Measurements from ENCODE around the gene C10orf143. TPM values are rescaled to one million over a fixed set of nuclear protein-coding genes. Genes with fewer than 3 reads are reported as not detected.

The C10orf143 gene
- total RNA-seq, 1 donor = under 0.01 TPM

GRCh38 chr10:130067893-130068292, 42.7 kb downstream of the C10orf143 start:
- TF ChIP-seq CTCF (IDR thresholded peaks at IDR 0.05; ENCODE audit: insufficient read depth, low read depth, low read length) = no peak
- H3K4me3 ChIP-seq (ENCODE audit: low read depth, low read length) = no peak overlapping the region
- DNase-seq (ENCODE audit: low read depth) = no peak

DNA sequence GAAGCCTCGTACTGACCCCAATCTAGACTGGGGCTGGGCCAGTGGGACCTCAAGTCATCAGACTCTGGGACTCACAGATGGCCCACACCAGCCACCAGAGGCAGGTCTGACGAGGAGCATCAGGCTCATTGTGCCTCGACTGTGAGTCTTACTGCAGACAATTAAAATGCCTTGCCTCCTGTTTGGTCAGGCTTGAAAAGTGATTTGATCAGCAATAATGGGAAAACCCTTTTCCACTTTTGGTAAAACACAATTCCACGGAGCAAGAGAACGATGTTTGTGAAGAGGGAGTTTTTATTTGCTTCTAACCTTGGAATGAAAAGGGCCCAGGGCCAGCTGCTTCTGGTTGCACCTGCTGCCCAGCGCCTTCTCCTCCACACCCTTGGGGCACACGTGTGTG, 43.9 kb downstream of the C10orf143 start:
- TF ChIP-seq CTCF (IDR thresholded peaks at IDR 0.05; ENCODE audit: insufficient read depth, low read depth, low read length) = no peak
- no peak for DNase-seq (ENCODE audit: low read depth)
- no peak overlapping the region for H3K4me3 ChIP-seq (ENCODE audit: low read depth, low read length)

- H3K4me3 ChIP-seq (ENCODE audit: low read depth, low read length) = no peak overlapping the region
- no peak for DNase-seq (ENCODE audit: low read depth)
- TF ChIP-seq CTCF (IDR thresholded peaks at IDR 0.05; ENCODE audit: insufficient read depth, low read depth, low read length) = no peak
These were observed 45.4 kb downstream of the C10orf143 start for GRCh38 chr10:130065251-130065650.

DNA sequence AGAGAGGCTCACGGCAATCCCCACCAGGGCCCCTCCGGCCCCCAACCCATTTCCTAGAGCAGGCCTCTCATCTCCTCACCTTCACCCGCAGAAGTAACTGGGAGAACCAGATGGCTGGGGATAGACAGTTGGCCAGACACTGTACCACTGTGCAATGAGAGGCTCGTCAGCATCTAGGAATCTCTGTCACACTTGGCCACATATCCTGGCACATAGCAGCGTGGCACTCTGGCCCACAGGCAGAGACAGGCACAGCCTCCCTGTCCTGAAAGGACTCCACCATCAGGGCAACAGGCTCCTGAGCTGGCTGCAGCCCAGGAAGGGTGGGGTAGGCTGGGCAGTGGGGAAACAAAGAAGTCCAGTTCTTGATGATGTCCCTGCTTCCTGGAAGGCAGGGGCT, 45.8 kb downstream of the C10orf143 start:
- TF ChIP-seq CTCF (IDR thresholded peaks at IDR 0.05; ENCODE audit: insufficient read depth, low read depth, low read length) = no peak
- H3K4me3 ChIP-seq (ENCODE audit: low read depth, low read length) = no peak overlapping the region
- no peak for DNase-seq (ENCODE audit: low read depth)

DNA sequence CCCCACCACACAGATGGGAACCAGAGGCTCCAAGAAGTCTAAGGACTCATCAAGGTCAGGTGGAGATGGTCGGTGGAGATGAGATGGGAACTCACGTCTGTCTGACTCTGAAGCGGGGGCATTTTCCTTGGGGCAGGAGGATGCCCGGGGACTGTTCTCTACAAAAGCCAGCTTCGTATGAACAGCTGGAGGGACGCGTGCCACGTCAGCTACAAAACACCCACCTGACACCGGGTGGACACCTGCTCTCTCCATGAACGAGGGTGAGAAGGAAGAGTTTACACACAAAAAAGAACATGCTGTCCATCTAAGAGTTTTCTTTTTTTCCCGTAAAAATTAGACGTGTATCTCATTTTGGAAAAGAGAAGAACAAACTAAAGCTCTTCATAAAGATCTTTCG, 47.7 kb downstream of the C10orf143 start:
- TF ChIP-seq CTCF (IDR thresholded peaks at IDR 0.05; ENCODE audit: insufficient read depth, low read depth, low read length) = no peak
- no peak overlapping the region for H3K4me3 ChIP-seq (ENCODE audit: low read depth, low read length)
- no peak for DNase-seq (ENCODE audit: low read depth)

GRCh38 chr10:130062201-130062600, 48.4 kb downstream of the C10orf143 start:
- DNase-seq (ENCODE audit: low read depth) = no peak
- no peak overlapping the region for H3K4me3 ChIP-seq (ENCODE audit: low read depth, low read length)
- TF ChIP-seq CTCF (IDR thresholded peaks at IDR 0.05; ENCODE audit: insufficient read depth, low read depth, low read length) = no peak

DNA sequence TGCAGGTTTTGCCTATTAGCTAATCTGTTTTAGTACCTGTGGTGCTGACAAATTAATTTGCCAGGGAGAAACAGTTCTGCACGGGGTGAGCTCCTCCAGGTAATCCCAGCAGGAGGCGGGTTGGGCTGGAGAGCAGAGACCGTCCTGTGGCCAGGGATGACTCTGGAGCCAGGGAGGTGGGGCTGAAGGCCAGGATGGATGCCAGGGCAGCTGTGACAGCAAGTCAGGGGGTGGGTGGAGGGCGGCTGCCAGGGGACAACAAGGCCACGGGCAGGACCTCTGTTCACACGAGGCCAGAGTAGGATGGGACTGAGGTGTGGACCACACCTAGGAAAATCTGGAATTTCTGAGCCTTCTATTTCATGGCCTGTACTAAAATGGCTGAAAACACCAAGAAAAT, 48.9 kb downstream of the C10orf143 start:
- H3K4me3 ChIP-seq (ENCODE audit: low read depth, low read length) = no peak overlapping the region
- TF ChIP-seq CTCF (IDR thresholded peaks at IDR 0.05; ENCODE audit: insufficient read depth, low read depth, low read length) = no peak
- DNase-seq (ENCODE audit: low read depth) = no peak

Measured in fibroblast of villous mesenchyme (primary cell).